HG03159 (cell line): ENCODE results near the gene CGB1.

Source experiments
- ATAC-seq: cut with Tn5 transposase; IDR thresholded peaks from one replicate; pipeline ENCODE4 v1.9.1; 2021; ENCODE audit warnings: mild to moderate bottlenecking, moderate library complexity; ENCODE audit not compliant: unreplicated experiment

CGB1 gene

DNA sequence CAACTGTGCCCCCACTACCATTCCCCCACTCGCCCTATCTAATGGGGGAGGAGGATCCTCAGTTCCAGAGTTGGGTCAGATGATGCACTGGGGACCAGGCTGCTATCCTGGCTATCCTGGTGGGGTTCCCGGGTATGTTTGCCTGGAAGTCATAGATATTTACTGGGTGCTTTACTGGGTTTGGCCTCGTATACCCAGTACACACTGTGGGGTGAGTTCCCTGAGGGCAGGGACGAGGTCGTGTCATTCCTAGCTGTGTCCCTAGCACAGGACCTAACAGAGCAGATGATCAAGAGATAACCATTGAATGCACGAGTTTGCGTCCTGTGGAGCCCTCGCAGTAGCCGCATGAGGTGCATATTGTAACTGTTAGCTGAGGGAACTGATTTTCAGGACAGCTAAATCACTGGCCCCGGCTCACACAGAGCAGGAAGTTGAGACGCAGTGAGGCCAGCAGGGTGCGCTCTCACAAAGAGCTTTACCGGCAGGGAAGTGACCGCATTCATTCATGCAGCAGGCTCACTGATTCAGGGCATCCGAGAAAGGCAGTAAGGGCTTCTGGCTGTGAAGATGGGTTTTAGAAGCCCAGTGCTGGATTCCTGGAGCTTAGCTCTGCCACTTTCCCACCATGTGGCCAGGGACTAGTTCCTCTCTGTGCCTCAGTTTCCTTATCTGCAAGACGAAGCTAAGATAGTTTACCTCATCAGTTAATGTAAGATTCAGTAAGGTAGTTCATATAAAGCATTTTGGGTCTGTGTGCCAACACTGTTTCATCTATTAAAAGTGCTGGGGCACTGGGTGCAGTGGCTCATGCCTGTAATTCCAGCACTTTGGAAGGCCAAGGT lies 37.0 kb downstream of the CGB1 start:
- no peak for ATAC-seq

DNA sequence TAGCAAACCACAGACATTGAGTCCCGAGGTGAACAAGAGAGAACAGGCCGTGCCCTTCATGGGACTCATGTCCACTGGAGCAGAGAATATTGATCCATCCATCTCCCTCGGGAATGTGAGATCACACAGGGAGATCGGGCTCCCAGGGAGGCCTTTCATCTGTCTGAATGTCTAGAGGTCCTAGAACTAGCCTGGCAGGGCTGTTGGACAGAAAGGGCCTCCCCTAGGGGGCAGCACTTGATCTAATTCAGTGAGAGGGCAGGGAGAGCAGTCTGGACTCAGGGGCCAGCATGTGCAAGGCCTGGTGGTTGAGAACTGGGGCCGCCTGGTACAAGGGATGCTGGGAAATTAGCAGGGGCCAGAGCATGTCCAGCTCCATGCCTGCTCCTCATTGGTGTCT lies 38.7 kb downstream of the CGB1 start:
- no peak for ATAC-seq

DNA sequence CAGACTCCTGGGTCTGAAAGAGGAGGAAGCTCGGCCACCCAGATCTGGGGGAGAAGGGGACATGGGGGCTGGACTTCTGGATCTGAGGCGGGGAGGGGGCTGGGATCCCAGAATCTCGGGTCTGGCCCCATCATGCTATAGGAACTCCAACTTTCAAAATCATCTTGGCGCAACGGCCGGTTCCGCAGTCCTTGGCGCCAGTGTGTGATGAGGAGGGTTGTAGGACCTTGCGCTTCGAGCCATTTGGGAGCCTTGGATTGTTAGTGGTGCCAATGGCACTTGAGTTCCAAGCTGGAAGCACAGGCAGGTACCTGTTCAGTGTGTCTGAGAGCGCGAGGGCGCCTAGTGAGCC lies 42.7 kb downstream of the CGB1 start:
- no peak for ATAC-seq

DNA sequence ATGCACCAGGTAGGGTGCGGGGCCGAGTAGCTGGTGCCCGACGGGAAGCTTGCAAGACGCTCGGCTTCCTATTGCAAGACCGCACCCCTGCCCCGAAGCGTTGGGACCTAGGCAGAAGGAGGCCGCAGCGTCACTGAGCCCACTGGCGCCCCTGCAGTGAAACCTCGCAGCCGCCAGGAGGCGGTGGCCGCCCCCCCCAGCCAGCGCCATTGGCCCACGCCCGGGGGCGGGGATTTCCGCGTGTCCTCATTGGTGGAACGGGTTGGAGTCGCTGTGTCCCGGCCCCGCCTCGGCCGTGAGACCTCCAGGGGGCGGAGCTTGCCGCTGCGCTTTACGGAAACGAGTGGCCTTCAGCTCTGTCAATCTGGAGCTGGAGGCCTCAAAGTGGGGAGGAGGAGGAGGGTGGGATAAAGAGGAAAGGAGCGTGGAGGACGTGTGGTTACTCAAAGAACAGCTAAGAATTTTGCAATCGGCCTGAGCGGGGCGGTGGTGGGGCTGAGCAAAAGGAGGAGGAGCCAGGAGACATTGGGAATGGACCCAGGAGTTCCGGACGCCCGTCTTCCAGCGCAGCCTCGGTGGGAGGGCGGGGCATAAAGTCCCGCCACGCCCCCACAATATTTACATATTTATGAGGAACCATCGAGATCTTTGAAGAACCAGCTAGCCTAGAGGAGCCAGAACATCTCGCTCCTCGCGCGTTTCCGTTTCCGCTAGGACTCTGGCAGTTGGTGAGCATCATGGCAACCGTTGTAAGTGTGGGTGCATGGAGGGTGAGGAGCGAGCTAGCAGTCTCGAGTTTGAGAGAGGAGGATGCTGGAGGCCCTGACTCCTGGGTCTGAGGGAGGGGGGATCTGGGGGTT lies 43.3 kb downstream of the CGB1 start, which contains the start of the genes GYS1 and RUVBL2:
Gene GYS1 (minus strand): TSS at position 135 of the 860 bp plus-strand sequence. CDS start 197 bp downstream, outside the sequence.
Gene RUVBL2 (plus strand): TSS at position 713 of the 860 bp plus-strand sequence. CDS start 25 bp downstream, at position 738.
- ATAC-seq: peak; percentile 84

DNA sequence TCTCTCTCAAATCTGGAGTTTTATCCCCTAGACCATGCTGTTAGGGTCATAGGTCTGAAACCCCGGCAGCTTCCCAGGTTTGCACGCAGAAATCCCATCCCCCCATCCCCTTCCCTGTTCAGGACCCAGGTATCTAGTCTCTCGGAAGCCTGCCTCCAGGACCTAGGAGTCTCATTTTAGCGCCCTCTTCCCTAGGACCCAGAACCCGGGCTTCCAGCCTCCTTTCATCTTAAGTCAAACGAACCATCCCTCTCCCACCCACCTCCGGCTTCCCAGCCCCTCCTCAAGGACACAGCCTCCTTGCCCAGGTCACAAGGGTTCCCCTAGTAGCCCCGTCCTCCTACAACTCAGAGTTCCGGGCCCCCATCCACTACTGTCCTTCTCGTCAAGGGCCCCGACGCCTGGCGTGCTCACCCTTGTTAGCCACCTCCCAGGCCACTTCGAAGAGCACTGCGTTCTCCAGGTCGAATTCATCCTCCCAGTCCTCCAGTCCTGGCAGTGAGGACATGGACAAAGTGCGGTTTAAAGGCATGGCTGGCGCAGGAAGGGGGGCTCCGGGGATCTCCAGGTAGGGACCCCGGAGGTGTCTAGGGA lies 44.0 kb downstream of the CGB1 start:
- peak; percentile 9 for ATAC-seq

DNA sequence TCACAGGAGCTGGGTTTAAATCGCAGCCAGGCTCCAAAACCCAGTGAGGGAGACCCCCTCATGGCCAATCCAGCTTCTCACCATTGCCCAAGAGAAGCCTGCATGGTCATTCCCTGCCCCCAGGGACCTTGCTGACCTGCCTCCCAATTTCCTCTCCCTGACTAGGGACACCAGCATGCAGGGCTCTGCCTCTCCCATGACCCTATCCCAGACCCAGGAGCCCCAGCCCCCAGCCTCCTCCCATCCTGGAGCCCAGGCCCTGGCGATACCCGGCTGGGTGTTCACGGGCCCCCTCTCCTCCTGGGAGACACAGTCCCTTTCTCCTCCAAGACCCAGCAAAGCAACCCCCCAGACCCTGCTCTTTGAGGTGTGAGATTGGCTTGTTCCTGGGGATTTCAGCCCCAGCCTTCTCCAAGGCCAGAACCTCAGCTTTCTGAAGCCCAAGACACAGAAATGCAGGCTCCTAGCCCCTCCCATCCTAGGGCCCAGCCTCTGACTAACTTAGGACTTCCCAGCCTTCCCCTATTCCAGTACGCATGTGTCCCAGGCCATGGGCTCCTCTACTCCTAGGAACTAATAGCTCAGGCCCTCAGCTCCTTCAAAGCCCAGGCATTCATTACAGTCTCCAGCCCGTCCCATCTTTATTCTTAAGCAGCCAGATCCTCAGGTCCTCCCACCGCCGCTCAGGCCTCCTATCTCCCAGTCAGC lies 44.7 kb downstream of the CGB1 start:
- no peak for ATAC-seq

DNA sequence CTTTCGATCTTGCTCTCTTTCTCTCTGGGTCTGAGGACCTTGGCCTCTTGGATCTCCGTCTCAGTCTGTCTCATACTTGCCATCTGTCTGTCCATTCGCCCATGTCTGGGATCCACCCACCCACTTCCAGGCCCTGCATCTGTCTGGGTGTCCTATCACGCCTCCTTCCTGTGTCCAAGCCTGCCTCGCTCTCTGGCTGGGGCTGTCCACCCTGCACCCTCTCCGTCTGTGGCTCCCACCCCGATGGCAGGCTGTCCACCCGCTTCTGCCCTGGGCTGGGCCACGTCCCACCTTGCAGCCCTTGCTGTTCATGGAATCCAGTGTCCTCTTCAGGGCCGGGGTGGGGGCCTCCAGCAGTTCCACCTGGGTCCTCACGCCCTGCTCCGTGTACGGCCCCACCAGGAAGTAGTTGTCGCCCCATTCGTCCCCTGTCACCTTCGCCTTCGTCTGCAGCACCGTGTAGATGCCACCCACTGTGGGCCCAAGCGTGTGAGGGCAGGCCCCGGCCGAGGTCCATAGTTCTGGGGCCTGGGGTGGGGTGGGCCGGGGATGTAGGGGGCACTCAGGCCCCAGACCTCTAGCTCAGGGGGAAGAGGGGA lies 45.6 kb downstream of the CGB1 start:
- no peak for ATAC-seq

DNA sequence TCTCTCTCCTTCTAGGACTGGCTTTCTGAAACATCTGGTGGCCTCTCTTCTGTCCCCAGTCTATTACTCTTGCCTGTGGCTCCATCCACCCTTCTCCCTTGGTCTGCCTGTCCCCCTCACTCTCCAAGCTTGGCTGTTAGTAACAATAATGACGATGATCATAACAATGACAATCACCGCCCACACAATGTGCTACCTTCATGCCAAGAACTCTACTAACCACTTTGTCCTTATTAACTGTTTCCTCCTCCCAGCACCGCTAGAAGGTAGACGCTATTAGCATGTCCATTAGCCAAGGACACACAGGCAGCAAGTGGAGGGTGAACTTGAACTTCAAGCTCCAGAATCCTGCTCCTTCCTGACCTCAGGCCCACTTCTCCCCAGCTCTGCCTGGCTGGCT lies 46.3 kb downstream of the CGB1 start:
- no peak for ATAC-seq

DNA sequence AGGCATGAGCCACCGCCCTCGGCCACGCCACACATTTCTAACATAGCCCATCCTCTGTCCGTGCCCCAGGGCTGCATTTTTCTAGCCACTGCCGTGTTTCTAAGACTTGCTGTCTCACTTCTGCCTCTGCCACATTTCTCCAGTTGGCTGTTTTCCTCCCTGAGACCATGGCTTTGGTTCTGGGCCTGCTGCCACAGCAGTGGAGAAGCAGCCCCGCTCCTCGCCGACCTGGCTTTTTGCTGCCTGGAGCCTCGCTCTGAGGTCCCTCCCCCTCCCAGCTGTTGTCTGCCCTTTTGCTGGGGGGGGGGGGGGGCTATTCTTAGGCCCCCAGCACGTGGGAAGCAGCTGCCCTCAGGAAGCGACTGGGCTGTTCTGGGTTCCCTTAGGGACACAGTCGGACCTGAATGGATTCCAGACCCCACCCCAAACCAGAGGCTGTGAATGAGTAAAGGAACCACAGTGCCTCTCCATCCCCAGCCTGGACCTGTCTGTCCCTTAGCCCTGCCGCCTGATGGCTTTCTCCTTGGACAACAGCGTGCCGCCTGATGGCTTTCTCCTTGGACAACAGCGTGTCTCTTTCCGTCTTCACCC lies 46.9 kb downstream of the CGB1 start:
- ATAC-seq: no peak

DNA sequence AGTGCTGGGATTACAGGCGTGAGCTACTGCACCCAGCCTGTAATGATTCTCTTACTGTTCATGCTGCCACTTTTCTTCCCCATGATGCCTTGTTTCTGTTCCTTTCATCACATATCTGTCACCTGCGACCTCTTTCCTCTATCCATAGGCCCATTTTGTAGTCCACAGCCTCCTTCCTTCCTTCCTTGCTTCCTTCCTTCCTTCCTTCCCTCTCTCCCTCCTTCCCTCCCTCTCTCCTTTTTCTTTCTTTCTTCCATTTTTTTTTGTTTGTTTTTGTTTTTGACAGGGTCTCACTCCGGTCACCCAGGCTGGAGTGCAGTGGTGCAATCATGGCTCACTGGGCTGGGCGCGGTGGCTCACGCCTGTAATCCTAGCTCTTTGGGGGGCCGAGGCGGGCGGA lies 47.8 kb downstream of the CGB1 start:
- ATAC-seq: no peak

DNA sequence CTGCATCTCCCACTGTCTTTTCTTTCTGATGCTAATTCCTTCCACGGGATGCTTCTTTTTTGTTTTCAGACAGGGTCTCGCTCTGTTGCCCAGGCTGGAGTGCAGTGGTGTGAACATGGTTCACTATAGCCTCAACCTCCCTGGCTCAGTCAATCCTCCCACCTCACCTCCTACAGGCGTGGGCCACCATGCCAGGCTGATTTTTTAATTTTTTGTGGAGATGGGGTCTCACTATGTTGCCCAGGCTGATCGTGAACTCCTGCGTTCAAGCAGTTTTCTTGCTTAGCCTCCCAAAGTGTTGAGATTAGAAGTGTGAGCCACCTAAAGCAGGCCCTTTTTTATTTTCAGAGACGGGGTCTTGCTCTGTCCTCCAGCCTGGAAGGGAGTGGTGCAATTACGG lies 48.4 kb downstream of the CGB1 start:
- no peak for ATAC-seq

DNA sequence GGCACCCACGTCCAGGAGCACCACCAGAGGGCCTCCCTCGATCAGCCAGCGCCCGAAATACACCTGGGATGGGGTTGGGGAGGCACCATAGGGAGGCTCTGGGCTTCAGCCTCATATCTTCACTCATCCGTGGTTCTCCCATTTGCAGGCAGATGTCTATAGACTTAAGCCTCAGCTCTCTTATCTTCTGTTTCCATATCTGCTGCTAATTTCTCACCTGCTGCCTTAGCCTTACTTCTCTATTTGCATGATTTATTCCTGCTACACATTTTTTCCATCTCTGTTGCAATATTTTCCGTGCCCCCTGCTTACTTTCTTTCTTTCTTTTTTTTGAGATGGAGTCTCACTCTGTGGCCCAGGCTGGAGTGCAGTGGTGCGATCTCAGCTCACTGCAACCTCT lies 49.4 kb downstream of the CGB1 start:
- no peak for ATAC-seq

DNA sequence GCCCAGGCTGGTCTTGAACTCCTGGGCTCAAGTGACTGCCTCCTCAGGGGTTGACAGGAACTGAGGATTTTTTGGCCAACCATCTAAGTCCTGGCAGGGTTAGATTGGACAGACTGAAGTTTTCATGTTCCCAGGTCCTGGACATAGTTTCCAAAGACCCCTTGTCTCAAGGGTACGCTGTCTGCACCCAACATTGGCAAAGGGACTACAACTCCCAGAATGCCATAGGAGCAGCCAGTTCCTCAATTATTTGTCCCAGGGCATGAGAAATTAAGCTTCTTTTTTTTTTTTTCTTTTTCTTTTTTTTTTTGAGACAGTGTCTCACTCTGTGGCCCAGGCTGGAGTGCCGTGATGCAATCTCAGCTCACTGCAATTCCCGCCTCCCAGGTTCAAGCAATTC lies 50.5 kb downstream of the CGB1 start:
- no peak for ATAC-seq

DNA sequence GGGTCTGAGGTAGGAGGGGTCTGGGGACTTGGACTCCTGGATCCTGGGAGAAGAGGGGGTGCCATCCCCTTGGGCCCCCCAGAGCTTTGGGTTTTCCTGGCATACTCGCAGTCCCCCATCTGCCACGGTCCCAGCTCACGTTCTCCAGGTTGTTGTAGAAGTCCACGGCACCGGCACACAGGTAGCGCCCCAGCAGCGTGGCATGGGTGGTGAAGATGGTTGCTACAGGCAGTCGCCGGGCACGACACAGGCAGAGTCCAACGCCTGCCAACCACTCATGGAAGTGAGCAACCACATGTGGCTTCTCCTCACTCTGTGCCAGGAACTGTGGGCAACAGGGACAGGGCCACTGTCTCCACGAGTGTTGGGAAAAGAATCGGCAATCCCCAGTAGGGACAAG lies 51.0 kb downstream of the CGB1 start:
- no peak for ATAC-seq
